Tibial nerve (tissue), 4 donors: ENCODE data around the gene AP3M1. TPM values are rescaled to one million over a fixed set of nuclear protein-coding genes. Genes with fewer than 3 reads are reported as not detected.

Source experiments
- DNase-seq, 2 donors: peaks; one replicate each; pipeline ENCODE4 v3.0.0-alpha.2; 2019; ENCODE audit warnings: low spot score in 2 of 2
- H3K27ac ChIP-seq, 4 donors: fragments of 200-600 bp; sonication (generic) in 3 of 4; one replicate each; pipeline ENCODE4 v1.5.1; 2017 to 2019; ENCODE audit warnings: mild to moderate bottlenecking in 1 of 4
- H3K27me3 ChIP-seq, 2 donors: fragments of 200-600 bp; sonication (generic) in 1 of 2; one replicate each; pipeline versions ENCODE4 v1.5.1 to v1.6.0; 2017 to 2019
- H3K36me3 ChIP-seq, 3 donors: fragments of 200-600 bp; sonication (generic); one replicate each; pipeline ENCODE4 v1.5.1; 2018 to 2019
- H3K4me1 ChIP-seq, 4 donors: fragments of 200-600 bp; sonication (generic) in 3 of 4; one replicate each; pipeline ENCODE4 v1.5.1; 2017 to 2019
- H3K4me3 ChIP-seq, 4 donors: fragments of 200-600 bp; sonication (generic) in 3 of 4; one replicate each; pipeline ENCODE4 v1.5.1; 2017 to 2019; ENCODE audit warnings: mild to moderate bottlenecking in 1 of 4, moderate library complexity in 1 of 4
- H3K9me3 ChIP-seq, 4 donors: fragments of 200-600 bp; sonication (generic) in 3 of 4; one replicate each; pipeline ENCODE4 v1.5.1; 2017 to 2019
- CTCF ChIP-seq, 5 experiments: fragments of 200-600 bp in 3 of 5; fragments of 450-650 bp in 2 of 5; sonication (generic) in 3 of 5; IDR thresholded peaks; one replicate each; pipeline ENCODE4 v1.5.1; 2016 to 2019; ENCODE audit warnings: antibody characterized with exemption in 5 of 5, mild to moderate bottlenecking in 3 of 5, moderate library complexity in 2 of 5
- EP300 ChIP-seq, 2 donors: sonication (generic); formaldehyde crosslinking; IDR thresholded peaks; one replicate each; pipeline ENCODE4 v1.6.1; 2017; ENCODE audit warnings: antibody characterized with exemption in 2 of 2, mild to moderate bottlenecking in 1 of 2
- POLR2A ChIP-seq, 2 donors: fragments of 450-650 bp; IDR thresholded peaks; one replicate each; pipeline ENCODE4 v1.6.1; 2017; ENCODE audit warnings: antibody characterized with exemption in 2 of 2, mild to moderate bottlenecking in 2 of 2, moderate library complexity in 2 of 2
- WGBS, 2 donors: methylation state at CpG; one replicate each; pipeline ENCODE4 v1.1.5; 2018; 5-methylcytosine and 5-hydroxymethylcytosine counted together
- total RNA-seq, 4 donors: library from RNA; depleted of rRNA; stranded (reverse); fragments of >200 nt; gene quantifications; one replicate each; pipeline ENCODE4 v1.1.0, GENCODE V29; 2016

Gene AP3M1
- total RNA-seq, 4 donors from 2014 or later, result 15.3 to 20.9 (median 16.9) TPM

DNA sequence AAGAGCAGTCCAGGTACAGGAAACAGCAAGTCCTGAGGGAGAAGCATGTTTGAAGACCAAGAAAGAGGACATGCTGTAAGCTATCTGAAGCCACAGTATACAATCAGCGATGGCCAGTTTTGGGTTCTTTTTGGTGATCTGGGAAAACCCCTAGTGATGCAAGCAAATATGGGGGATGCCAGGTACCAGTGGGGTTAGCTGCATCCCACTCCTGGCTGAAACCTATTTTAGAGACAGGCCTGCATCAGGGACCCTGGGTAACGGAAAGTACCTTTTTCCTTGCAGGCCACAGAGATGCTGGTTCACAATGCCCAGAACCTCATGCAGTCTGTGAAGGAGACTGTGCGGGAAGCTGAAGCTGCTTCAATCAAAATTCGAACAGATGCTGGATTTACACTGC lies 32.9 kb downstream of the AP3M1 start:
- Histone ChIP-seq H3K4me3 (no peak overlapping the region), H3K4me1 (peaks cover 0 to 45% (median 2%) of the 10 kb centered on the region in 4 donors), H3K36me3 (peaks cover 5 to 93% (median 17%) of the 10 kb centered on the region in 3 donors), H3K27me3 (no peaks in the 10 kb centered on the region), H3K27ac (no peak overlapping the region), H3K9me3 (no peaks in the 10 kb centered on the region)
- TF ChIP-seq EP300 (IDR thresholded peaks at IDR 0.05), result no peak
- DNase-seq, result no peak
- WGBS, 2 donors, result 83 to 94% methylated on average over 4 of the region's 4 CpGs

DNA sequence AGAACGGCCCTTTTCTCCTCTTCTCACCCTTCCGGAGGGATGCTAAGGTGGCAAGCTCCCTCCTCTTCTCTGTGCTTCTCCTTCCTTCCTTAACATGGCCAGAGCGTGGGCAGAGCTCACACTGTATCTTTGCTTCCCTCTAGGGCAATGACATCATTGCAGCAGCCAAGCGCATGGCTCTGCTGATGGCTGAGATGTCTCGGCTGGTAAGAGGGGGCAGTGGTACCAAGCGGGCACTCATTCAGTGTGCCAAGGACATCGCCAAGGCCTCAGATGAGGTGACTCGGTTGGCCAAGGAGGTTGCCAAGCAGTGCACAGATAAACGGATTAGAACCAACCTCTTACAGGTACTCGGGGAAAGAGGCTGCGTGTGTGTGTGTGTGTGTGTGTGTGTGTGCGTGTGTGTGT lies 36.6 kb downstream of the AP3M1 start:
- TF ChIP-seq EP300 (IDR thresholded peaks at IDR 0.05), result no peak
- TF ChIP-seq CTCF (IDR thresholded peaks at IDR 0.05), result no peak
- no peak for TF ChIP-seq POLR2A (IDR thresholded peaks at IDR 0.05)
- H3K4me1 ChIP-seq, result peaks cover 0 to 28% (median 0%) of the 10 kb centered on the region in 4 donors
- H3K9me3 ChIP-seq, result no peaks in the 10 kb centered on the region
- no peaks in the 10 kb centered on the region for H3K27me3 ChIP-seq
- H3K27ac ChIP-seq, result peak overlapping the region in 2 of 4 donors; percentile 17 to 52
- WGBS, 2 donors, result 71 to 81% methylated on average over 12 of the region's 12 CpGs
- DNase-seq, result no peak
- H3K4me3 ChIP-seq, result no peak overlapping the region
- peaks cover 11 to 99% (median 16%) of the 10 kb centered on the region in 3 donors for H3K36me3 ChIP-seq

- no peak for DNase-seq
- WGBS, 2 donors, result 30 to 57% methylated on average over 1 of the region's 1 CpG
- Histone ChIP-seq H3K9me3 (no peaks in the 10 kb centered on the region), H3K27me3 (no peaks in the 10 kb centered on the region), H3K4me3 (no peak overlapping the region), H3K4me1 (peaks cover 0 to 23% (median 0%) of the 10 kb centered on the region in 4 donors), H3K36me3 (peaks cover 11 to 99% (median 16%) of the 10 kb centered on the region in 3 donors), H3K27ac (peak overlapping the region in 2 of 4 donors; percentile 17 to 52)
- no peak for TF ChIP-seq EP300 (IDR thresholded peaks at IDR 0.05)
- TF ChIP-seq POLR2A (IDR thresholded peaks at IDR 0.05), result no peak
- TF ChIP-seq CTCF (IDR thresholded peaks at IDR 0.05), result no peak
These were observed 37.1 kb downstream of the AP3M1 start for GRCh38 chr10:74113546-74113945.

DNA sequence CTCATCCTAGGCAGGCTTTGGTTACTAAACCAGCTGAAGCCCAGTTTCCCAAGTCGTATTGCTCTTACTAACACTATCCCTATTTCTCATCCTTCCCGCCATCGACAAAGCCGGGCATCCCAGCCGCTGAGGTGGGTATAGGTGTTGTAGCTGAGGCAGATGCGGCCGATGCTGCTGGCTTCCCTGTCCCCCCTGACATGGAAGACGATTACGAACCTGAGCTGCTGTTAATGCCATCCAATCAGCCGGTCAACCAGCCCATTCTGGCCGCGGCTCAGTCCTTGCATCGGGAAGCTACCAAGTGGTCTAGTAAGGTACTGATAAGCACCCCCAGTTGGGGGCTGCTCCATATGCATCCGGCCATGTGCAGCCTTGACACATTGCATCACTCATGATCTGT lies 38.8 kb downstream of the AP3M1 start:
- Histone ChIP-seq H3K4me3 (no peak overlapping the region), H3K27ac (no peak overlapping the region), H3K36me3 (peaks cover 12 to 99% (median 16%) of the 10 kb centered on the region in 3 donors), H3K9me3 (no peaks in the 10 kb centered on the region), H3K27me3 (no peaks in the 10 kb centered on the region), H3K4me1 (peaks cover 0 to 13% (median 0%) of the 10 kb centered on the region in 4 donors)
- DNase-seq, result no peak
- TF ChIP-seq CTCF (IDR thresholded peaks at IDR 0.05) (no peak), EP300 (IDR thresholded peaks at IDR 0.05) (no peak), POLR2A (IDR thresholded peaks at IDR 0.05) (no peak)
- 95 to 99% methylated on average over 13 to 14 of the region's 14 CpGs for WGBS, 2 donors

- H3K27ac ChIP-seq, result no peak overlapping the region
- TF ChIP-seq CTCF (IDR thresholded peaks at IDR 0.05), result no peak
- TF ChIP-seq EP300 (IDR thresholded peaks at IDR 0.05), result no peak
- TF ChIP-seq POLR2A (IDR thresholded peaks at IDR 0.05), result no peak
These were observed 40.5 kb downstream of the AP3M1 start for GRCh38 chr10:74110120-74110519.

GRCh38 chr10:74109452-74109851 lies 41.2 kb downstream of the AP3M1 start:
- Histone ChIP-seq H3K4me3 (no peak overlapping the region), H3K27me3 (no peaks in the 10 kb centered on the region), H3K4me1 (peaks cover 0 to 13% (median 0%) of the 10 kb centered on the region in 4 donors), H3K36me3 (peaks cover 11 to 100% (median 14%) of the 10 kb centered on the region in 3 donors), H3K27ac (no peak overlapping the region), H3K9me3 (no peaks in the 10 kb centered on the region)
- DNase-seq, result no peak
- TF ChIP-seq EP300 (IDR thresholded peaks at IDR 0.05) (no peak), CTCF (IDR thresholded peaks at IDR 0.05) (no peak), POLR2A (IDR thresholded peaks at IDR 0.05) (no peak)

More at GRCh38 chr10:74110120-74110519, 40.5 kb downstream of the AP3M1 start:
- Histone ChIP-seq H3K36me3 (peaks cover 10 to 100% (median 19%) of the 10 kb centered on the region in 3 donors), H3K4me1 (peaks cover 0 to 13% (median 0%) of the 10 kb centered on the region in 4 donors), H3K27me3 (no peaks in the 10 kb centered on the region), H3K4me3 (no peak overlapping the region), H3K9me3 (no peaks in the 10 kb centered on the region)
- no peak for DNase-seq
- 72 to 73% methylated on average over 1 of the region's 1 CpG for WGBS, 2 donors
